GM18909 (cell line): ENCODE data around the gene BACH1.
"Not testable (repeated sequence)": the region's sequence is repeated elsewhere in the genome, so short reads cannot be mapped to it uniquely, and the experiment has no call there.

Experiments used
- ATAC-seq: cut with Tn5 transposase; IDR thresholded peaks from one replicate; pipeline ENCODE4 v1.9.1; 2021; ENCODE audit warnings: mild to moderate bottlenecking; ENCODE audit not compliant: unreplicated experiment, poor library complexity

BACH1 gene

DNA sequence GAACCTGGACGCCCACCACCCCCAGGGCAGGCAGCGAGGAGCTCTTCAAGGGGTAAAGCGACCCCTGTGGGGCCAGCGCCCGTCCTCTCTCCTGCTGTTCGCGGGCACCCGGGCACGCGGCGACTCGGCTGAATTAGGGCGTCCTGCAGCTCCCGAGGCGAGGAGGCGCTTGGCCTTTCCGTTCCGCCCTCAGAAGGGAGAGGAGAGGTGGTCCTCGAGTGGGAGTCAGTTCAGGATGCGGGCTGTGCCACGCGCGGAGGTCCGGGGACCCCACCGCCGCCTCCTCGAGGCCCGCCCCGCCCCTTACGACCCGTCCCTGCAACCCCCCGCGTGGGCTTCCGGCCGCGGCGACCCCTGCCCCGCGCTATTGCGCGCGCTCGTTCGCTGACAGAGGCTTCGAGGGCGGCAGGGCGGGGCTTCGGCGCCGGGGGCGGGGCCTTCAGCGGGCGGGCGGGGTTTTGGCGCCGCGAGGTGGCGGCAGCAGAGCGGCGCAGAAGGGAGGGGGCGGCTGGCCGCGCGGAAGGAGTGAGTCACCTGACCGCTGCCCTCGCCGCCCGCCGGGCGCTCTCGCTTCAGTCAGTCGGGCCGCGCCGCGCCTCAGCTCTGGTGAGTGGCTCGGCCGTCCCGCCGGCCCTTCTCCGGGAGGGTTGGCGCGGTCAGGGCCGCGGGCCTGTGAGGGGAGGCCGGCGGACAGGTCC is at the start of gene BACH1:
Gene BACH1 (plus strand): TSS at position 575 of the 698 bp plus-strand sequence. CDS start 22,359 bp downstream, outside the sequence.
- peak; percentile 61 for ATAC-seq

DNA sequence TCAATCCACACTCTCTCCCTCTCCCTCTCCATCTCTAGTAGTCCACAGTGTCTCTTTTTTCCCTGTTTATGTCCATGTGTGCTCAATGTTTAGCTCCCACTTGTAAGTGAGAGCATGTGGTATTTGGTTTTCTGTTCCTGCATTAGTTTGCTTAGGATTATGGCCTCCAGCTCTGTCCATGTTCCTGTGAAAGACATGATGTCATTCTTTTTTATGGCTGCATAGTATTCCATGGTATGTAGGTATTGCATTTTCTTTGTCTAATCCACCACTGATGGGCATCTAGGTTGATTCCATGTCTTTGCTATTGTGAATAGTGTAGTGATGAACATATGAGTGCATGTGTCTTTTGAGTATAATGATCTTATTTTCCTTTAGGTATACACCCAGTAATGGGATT is 49.4 kb upstream of the BACH1 start:
- ATAC-seq = not testable (repeated sequence)

DNA sequence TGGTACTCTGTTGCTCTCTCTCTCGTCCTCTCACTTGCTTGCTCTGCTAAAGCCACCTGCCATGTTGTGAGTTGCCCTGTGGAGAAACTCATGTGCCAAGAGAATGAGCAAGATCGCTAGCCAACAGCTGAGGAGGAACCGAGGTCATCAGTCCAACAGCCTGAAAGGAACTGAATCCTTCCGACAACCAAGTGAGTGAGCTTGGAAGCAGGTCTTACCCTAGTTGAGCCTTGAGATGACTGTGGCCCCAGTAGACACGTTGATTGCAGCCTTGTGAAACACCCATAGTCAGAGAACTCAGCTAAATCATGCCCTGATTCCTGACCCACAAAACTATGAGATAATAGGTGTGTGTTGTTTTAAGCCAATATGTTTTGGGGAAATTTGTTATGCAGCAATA is 48.1 kb upstream of the BACH1 start:
- no peak for ATAC-seq

DNA sequence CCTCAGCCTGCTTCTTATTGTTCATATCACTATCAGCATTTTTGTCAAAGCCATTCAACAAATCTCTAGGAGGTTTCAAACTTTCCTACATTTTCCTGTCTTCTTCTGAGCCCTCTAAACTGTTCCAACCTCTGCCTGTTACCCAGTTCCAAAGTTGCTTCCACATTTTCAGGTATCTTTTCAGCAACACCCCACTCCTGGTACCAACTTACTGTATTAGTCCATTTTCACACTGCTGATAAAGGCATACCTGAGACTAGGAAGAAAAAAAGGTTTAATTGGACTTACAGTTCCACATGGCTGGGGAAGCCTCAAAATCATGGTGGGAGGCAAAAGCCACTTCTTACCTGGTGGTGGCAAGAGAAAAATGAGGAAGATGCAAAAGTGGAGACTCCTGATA is 44.9 kb upstream of the BACH1 start:
- ATAC-seq = not testable (repeated sequence)

DNA sequence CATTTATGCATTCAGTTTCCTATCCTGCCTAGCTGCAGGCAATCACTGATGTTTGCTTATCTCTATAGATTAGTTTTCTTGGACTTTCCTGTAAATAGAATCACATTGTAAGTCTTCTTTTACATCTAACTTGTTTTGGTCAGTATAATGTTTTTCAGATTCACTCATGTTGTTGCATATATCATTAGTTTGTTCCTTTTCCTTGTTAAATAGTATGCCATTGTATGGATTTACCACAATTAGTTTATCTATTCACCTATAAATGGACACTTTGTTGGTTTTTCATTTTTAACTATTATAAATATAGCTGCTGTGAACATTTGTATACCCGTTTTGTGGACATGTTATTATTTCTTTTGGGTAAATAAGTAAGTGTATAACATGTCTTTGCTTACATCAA is 44.2 kb upstream of the BACH1 start:
- ATAC-seq = no peak

DNA sequence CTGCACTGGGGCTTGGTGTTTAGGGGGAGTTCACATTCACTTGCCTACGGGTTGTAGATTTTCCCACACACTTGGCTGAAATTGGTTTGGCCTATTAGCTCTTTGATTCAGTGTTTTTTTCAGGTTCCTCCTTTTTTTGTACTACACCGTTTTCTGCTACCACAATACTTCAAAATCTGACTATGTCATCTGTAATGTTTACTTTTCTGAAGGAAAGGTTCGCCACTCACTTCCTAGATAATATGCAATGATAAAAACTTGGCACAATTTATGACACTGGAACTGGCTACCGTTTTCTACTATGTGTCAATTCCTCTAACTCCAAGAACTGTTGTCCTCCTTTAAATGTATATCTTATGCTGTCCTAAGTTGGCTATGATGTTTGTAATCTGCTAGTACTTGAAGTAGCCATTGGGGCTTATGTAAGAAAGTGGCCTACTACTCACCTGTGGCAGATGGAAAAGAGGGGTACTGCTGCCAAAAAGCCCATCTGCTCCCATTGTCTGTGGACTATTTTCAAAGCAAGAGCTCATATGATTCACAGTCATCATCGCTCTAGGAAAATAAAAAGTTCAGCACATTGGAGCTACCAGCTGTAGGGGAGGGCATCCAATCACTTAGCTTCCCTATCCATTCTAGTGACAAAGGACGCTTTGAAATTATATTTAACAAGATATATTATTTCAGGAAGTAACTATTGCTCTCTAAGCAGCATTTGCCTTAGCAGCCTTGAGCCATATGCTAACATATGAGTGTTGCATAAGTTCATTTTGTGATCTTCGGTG is 42.4 kb upstream of the BACH1 start:
- ATAC-seq = no peak

DNA sequence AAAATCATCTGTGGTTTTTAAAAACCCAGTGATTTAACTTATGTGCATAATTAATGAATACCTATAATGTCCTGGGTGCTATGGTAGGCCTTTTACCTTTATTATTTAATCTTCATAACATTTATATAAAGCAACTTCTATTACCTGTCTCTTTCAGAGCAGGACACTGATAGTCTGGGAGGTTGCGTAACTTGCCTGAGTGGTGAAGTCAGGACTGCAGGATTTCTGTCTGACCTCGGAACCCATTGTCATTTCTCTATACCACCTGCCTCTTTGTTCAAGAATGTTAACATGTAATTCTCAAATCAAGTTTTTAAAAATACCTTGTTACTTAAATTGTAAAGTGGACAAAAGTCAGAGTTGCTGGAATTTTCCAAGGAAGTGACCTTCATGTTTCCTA is 41.0 kb upstream of the BACH1 start:
- no peak for ATAC-seq

DNA sequence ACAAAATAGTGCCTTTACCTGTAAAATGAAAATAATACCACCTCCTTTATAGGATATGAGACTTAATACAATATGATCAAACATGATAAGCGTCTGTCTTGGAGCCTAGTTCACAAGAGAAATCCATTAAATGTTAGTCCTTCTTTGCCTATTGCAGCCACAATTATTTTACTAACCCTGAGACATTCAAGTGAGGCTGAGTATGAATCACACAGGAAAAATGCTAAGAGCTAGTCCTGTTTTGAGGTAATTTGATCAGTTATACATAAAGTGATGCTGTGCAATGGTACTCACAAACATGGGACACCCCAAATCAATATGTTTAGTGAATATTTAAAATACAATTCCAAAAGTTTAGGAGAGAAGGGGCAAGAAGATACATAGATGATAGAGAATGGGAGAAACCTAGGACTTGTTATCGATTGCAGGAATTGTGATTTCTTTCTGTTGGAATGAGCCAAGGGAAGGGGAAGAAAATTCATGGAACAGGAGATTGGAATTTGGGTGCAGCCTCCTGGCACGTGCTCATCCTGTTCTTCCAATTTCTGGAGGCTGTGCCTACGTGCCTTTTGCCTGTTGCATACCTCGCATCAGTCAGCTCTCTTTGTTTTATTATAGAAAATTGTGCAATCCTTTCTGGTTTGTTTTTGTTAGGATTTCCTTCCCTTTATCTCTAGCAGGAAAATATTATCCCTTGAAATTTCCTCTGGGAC is 39.9 kb upstream of the BACH1 start:
- ATAC-seq = no peak

DNA sequence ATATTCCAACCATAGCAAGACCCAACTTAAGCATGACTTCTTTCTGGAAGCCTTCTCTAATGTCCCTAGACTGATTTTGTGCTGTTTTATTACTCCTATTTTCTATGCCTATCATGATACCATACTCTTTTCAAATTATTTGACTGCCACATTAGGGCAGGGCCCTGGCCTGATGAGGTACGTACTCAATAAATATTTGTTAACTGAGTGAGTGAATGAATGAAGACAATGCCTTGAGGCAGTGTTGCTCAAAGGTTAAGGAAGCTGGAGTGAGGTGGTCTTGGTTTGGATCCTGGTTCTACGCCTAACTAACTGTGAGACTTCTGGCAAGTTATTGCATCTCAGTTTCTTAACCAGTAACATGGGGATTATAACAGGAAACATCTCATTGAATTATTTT is 38.3 kb upstream of the BACH1 start:
- no peak for ATAC-seq

DNA sequence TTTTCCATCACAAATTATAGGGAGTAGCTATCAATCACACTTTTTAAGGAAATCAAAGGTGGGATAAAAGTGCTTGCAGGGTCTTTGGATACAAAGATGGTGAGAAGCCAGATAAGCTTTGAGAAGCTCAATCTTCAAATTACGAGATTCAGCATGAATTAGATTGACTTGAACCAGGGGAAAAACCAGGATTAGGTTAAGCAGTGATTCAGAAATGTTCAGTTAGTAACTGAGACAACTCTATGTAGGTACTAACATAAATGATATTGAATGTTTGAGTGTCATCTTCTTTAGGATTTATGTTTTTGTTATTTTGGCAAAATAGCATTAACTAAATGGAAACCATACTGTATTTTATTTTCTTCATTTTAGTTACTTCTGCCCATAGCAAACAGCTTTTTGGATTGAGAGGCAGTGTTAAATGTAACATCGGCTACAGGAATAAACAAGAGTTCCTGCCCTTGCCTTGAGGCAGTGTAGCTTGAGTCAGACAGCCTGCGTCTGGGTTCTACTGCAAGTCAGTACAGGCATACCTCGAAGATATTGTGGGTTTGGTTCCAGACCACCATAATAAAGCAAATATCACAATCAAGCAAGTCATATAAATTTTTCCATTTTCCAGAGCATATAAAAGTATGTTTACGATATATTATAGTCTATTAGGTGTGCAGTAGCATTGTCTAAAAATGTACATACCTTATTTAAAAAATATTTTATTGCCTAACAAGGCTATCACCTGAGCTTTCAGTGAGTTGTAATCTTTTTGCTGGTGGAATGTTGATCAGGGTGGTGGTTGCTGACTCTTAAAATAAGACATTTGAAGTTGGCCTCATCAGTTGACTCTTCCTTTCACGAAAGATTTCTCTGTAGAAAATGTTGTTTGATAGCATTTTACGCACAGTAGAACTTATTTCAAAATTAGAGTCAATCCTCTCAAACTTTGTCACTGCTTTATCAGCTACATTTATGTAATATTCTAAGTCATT is 36.9 kb upstream of the BACH1 start:
- ATAC-seq = no peak

DNA sequence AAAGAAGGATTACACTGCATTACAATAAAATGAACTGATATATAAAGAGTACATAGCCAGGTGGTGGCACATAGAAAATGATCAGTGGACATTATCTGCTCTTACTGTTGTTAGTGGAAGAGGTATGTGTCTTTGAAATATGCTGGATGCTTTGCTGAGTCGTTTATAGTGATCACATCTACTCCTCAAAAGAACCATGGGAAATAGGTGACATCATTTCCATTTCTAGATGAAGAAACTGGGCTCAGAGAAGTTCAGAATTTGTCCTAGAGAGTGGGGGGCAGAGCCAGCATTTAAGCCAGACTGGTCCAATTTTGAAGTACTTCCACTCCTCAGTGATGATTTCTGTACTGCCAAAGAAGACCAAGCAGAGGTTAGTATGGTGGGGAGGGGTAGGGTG is 34.0 kb upstream of the BACH1 start:
- ATAC-seq = no peak

DNA sequence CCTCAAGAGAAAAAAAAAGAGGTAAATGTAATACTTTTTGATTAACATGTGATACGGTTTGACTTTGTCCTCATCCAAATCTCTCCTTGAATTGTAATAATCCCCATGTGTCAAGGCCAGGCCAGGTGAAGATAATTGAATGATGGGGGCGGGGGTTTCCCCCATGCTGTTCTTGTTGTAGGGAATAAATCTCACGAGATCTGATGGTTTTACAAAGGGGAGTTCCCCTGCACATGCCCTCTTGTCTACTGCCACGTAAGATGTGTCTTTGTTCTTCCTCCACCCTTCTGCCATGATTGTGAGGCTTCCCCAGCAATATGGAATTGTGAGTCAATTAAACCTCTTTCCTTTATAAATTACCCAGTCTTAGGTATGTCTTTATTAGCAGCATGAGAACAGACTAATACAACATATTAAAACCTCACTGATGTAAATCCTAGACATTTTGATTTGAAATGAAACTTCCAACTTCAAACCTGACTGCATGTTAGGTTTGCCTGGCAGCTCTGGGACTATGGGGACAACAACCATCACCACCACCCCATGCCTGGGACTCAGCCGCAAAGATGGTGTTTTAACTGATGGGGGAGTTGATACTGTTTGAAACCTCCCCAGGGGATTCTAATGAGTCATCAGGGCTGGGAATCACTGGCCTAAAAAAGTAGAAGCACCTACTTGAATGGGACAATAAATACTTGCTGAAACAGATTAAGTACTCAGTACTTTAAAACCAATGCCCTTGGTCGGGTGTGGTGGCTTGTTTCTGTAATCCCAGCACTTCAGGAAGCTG is 32.8 kb upstream of the BACH1 start:
- peak; percentile 58 for ATAC-seq

DNA sequence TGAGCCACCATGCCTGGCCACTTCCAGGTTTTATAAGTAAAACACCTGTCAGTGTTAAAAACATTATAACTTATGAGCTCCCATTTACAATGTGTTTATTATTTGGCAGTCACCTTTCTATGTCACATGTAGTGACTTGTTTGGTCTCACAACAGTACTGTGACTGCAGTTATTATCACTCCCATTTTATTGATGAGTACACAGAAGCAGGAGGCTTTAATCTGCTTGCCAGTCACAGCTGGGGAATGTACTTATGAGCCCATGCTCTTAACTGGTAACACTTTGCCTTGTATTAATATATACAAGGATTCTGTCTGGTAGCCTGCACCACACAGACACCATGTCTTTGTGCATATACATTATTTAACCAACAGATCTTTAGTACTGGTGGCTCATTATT is 31.1 kb upstream of the BACH1 start:
- no peak for ATAC-seq

DNA sequence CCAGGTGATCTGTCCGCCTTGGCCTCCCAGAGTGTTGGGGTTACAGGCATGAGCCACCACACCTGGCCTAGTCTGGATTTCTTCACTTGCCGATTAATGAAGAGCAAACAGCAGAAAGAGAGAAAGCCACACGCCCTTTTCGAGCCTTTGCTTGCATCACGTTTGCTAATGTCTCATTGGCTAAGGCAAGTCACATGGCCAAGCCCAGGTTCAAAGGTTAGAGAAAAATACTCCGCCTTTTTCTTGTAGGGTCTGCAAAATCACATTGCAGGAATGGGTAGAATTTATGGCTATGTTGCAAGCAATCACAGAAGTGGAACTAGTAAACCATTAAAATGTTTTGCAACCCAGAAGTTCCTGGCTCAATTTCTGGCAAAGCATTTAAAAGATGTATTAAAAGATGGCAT is 26.8 kb upstream of the BACH1 start:
- ATAC-seq = no peak

DNA sequence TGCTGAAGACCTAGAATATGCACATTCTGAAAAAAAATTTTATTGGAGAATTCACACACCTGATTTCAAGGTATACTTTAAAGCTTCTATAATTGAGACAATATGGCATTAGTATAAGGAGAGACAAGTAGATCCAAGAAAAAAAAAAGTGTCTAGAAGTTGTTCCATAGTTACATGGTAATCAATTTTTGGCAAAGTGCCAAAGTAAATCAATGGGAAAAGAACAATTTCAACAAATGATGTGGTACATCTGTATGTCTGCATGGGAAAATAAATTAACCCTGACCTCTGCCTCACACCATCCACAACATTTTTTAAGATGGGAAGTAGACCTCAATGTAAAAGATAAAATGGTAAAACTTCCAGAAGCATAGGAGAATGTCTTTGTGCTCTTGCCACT is 21.3 kb upstream of the BACH1 start:
- ATAC-seq = no peak

DNA sequence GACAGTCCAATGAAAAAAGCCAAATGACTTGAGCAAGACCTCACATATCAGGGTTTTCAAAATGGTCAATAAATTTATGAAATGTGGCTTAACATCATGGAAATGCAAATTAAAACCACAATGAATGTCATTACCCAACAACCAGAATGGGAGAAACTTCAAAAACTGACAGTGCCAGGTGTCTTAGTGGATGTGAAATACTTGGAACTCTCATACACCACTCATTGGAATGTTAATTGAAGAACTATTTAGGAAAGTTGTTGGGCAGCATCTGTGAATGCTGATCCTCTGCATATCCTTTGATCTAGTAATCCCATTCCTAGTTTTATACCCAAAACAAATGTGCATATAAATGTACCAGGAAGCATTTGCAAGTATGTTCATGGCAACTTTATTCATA is 19.2 kb upstream of the BACH1 start:
- ATAC-seq = no peak

DNA sequence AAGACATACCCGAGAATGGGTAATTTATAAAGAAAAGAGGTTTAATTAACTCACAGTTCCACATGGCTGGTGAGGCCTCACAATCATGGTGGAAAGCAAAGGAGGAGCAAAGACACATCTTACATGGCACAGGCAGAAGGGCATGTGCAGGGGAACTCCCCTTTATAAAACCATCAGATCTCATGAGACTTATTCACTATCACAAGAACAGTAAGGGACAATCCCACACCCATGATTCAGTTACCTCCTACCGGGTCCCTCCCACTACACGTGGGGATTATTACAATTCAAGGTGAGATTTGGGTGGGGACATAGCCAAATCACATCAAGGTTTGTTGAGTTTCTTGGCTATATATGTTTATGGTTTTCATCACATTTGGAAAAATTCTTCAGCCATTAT is 16.9 kb upstream of the BACH1 start:
- not testable (repeated sequence) for ATAC-seq

DNA sequence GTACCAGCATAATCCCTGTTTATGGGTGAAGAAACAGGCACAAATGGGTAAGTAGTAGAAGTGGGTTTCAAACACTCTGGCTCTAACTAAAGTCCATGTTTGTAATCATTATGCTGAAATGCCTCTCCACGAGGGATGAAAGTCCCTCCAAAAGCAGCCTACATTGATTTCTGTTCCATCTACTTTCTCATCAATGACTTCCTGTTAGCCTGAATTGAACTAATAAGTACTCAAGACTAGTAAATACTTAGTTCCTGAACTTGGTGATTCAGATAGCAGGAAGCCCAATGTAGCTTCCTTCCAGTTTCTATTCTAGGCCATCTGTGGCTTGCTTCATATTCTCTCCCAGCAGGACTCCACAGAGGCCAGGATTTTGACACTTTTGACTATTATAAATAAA is 11.3 kb upstream of the BACH1 start:
- no peak for ATAC-seq

DNA sequence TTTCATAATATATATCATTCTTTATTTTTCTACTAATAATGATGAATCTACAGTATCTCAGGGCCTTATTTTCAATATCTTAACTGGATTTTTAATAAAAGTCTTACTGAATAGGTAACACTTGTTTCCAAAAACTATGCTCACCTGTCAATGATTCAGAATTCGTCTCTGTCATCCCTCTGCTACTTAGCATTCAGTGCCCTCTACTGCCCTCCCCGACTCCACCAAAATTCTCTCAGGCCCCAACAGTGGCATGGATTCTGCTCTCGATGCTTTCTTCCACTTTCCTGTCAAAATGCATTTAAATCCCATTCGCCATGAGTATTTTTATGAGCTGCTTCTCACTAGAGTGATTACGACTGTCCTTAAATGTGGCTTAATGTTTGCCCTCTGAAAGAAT is 10.5 kb upstream of the BACH1 start:
- no peak for ATAC-seq
